LHCN-M2 (cell line): ENCODE data around the gene IRF1. TPM values are rescaled to one million over a fixed set of nuclear protein-coding genes. Genes with fewer than 3 reads are reported as not detected.
"Not testable (repeated sequence)": the region's sequence is repeated elsewhere in the genome, so short reads cannot be mapped to it uniquely, and the experiment has no call there.

ENCODE experiments used
- DNase-seq: peaks from one replicate; pipeline ENCODE4 v3.0.0-alpha.2; 2012; ENCODE audit warnings: low read depth
- total RNA-seq: library from RNA; depleted of rRNA; stranded (reverse); fragments of >200 nt; gene quantifications from 2 replicates; pipeline ENCODE4 v1.2.3, GENCODE V29; 2014; rRNA removed

IRF1 gene
- total RNA-seq, 1 experiment from 2014 or later = 20.3 TPM

DNA sequence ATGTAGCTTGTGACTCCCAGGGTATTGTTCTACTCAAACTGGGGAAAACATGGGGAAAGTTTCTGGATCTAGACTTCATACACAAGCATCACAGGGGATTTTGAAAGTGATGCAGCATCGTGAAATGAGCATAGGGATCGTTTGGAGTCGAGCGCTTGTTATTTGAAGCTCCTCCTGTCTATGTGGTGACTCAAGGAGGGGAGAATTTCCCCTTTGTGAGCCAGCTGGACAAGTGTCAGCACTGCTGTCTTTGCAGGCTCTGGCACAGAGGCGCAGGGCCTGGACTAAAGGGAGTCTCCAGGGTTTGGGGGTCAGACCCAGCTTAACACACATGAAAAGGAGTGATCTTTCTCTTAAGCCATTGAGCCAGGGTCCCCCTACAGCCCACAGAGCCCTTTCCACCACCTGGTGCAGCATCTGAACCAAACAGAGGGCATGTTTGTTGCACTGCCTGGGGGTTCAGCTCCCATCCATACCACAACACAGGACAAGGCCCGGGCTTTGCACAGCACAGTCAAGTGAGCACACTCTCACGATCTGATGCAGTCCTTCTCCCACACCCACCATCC is 51.0 kb downstream of the IRF1 start:
- DNase-seq = peak; percentile 83

DNA sequence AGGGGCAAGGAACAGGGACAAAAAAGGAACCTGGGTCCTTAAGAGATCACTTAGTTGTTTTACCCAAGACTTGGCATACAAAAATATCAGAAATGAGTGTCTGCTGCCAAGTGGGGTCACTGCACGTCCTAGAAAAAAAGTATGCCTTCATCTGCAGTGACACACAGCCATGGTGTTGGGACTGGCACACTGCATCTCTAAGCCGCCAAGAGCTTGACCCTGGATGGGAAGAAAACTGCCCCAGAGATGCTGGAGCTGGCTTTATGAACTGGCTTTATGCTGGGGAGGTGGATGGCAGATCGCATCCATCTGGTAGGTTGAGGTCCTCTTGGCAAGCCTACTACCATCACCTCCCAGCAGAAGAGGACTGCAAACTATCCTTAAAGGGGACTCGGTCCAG is 51.7 kb downstream of the IRF1 start:
- no peak for DNase-seq

DNA sequence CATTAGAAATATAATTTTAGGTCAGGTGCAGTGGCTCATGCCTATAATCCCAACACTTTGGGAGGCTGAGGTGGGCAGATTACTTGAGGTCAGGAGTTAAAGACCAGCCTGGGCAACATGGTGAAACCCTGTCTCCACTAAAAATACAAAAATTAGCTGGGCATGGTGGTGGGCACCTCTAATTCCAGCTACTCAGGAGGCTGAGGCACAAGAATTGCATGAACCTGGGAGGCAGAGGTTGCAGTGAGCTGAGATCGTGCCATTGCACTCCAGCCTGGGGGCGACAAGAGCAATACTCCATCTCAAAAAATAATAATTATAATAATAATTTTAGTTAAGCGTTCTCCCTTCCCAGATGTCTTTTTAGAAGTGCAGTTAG is 52.3 kb downstream of the IRF1 start:
- not testable (repeated sequence) for DNase-seq

DNA sequence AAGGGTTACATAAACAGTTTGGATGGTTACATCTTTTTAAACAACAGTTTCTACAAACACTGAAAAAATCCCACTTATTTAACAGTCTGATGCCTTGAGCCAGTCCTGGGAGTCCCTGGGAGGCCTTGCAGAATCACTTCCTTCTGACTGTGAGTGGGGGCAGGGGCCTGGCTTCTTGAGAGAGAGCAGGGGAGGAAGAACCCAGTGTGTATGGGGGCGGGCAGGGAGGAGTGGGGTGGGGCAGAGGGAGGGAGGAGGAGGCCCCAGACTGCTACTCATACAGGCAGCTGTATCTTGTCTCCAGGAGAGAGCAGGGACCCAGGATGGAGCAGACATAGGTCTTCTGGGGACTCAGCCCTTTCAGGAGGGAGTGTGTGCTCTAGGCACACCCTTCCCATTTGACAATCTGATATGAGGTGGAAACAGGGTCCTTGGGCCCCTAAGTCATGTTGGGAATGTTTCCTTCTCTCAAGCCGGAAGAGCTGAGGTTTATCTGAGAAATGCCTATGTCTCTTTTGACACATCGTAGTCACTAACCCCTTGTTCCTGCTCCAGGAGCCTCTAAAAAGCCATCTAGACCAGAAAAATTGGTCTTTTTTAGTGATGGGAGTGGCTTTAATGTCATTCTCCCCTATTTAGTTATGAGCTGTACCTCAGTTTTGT is 52.8 kb downstream of the IRF1 start:
- DNase-seq = peak; percentile 77

DNA sequence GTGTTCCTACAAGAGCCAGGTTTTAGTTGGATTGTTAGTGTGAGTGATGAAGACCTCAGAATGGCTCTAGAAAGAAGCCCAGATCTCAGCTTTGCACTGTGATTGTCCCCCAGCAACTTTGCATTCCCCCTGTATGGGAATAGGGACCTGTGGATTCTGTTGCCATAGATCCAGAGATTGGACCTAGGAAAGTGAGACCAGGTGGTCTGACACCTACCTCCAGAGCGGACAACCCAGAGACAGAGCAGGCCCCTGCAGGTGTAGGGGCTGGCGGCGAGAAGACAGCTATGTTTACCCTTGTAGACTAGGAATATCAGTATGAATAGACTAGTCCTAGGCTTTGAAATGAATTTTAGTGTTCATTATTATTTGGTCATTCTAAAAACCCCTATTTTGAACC is 53.6 kb downstream of the IRF1 start:
- DNase-seq = no peak

DNA sequence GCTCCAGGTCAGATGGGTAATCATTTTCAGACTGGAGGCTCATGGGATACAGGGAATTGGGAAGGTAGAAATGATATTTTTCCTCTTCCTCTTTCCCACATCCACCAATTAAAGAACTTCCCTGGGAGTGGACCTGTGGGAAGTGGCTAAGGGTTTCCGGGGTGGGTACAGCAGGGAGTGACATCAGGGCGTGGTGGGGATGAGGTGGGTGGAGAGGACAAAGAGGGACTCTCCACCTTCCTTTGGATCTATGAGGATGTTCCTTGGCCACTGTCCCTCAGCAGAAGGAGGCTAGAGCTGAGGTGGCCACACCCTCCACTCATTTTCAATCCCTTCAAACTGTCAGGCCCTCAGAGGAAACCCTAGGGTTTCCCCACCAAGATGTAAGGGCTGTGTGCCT is 54.7 kb downstream of the IRF1 start:
- DNase-seq = no peak

DNA sequence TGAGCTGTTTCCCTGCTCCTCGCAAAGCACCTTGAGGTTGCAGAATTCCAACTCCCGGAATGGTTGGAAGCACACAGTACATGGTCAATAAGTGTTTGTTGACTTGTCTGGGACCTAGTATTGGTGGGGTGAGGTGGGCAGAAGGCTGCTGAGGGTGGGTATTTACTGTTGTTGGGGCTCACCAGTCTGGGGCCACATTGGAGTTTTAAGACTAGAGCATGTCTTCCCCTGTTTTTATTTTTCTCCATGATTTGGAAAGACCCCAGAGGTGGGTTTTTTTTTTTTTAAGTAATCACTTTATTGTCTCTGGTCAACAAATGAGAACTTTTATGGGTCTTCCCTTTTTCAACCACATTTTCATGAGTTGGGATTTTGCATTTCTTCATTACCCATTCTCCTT is 55.1 kb downstream of the IRF1 start:
- DNase-seq = no peak

DNA sequence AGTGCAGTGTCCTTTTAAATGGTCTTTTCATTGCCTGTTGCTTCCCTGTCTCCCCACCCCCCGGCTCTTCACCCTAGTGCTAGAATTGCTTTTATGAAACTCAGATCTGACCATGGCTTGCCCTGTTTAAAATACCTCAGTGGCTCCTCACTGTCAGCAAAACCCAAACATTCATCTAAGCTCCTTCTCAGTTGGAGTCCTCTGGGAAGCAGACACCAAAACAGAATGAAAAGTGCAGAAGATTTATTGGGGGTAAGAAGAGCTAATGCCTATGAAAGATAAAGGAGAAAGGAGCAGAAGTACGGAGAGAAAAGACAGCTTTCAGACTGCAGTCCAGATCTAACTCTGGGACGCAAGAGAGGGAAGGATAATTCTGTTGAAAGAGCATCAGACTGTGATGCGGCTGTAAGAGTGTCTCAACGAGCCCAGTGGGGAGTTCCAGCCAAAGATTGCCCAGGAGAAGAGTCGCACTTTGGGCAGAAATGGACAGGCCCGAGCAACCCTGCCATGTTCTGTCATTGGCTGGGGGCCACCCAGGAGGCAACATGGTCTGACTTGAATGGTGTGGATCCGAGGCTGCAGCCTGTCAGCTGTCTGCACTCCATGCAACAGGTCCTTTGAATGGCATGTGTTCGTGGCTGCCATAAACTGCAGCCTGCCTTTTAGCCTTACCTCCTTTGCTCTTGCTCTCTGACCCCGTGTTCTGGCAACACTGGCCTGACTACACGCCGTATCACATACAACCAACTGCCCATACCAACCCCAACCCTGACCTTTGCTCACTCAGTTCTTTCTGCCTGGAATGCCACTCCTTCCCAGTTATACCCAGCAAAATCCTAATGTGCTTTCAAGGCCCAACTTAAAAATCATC is 55.9 kb downstream of the IRF1 start:
- DNase-seq = no peak

DNA sequence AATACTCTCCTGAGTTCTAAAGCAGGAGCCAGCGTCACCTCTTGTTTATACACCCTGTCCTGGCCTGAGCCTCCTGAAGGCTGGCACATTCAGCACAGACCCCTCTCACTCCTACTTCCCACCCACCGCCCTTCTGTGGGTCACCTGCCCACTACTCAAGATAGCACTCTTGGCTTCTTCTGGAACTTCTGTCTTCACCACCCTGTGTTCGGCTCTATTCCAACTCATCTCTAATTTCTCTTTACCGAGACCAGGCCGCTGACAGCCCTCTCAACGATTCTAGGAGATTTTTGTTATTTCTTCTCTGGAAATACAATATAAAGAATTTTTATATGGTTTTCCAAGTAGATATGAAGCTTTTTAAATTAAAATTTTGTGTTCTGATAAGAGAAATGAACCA is 57.4 kb downstream of the IRF1 start:
- no peak for DNase-seq

DNA sequence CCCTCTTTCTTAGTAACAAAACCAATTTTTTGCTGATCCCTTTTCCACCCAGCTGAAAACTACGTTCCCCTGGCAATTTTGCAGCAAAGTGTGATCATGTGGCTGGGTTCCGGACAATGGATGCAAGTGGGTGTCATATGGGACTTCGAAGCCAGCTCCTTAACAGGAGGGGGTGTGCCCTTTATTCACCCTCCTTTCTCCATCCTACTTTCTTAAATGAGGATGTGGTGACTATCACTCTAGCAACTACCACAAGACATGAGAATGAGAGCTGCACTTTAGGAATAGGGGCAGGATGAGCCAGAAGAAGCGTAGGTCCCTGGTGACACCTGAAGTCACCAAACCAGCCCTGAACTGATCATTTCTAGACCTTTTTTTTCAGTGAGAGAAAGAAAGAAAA is 58.9 kb downstream of the IRF1 start:
- no peak for DNase-seq

Other genes starting within 250 kb of the IRF1 start
- 149 and 153 TPM in 2 replicates for gene PDLIM4, start 233.1 kb downstream of the IRF1 start, total RNA-seq
- 5.6 and 8.3 TPM in 2 replicates for gene SLC22A4, start 196.4 kb downstream of the IRF1 start, total RNA-seq
- gene SLC22A5, start 121.1 kb downstream of the IRF1 start, total RNA-seq = 5.6 and 6.1 TPM in 2 replicates
- gene IL5, start 52.7 kb upstream of the IRF1 start, total RNA-seq = not detected in 2 replicates
- gene RAD50, start 66.2 kb upstream of the IRF1 start, total RNA-seq = 21.9 and 27.0 TPM in 2 replicates
- gene IL13, start 167.4 kb upstream of the IRF1 start, total RNA-seq = not detected in 2 replicates
- not detected in 2 replicates for gene IL4, start 183.2 kb upstream of the IRF1 start, total RNA-seq
- 4.8 and 7.2 TPM in 2 replicates for gene KIF3A, start 246.8 kb upstream of the IRF1 start, total RNA-seq